B cell (primary cell): ENCODE measurements around the gene MED16. TPM values are rescaled to one million over a fixed set of nuclear protein-coding genes. Genes with fewer than 3 reads are reported as not detected.

ENCODE experiments used
- ATAC-seq: fragments of 200-7000 bp; cut with Tn5 transposase; one replicate; pipeline ENCODE4 v1.10.0; 2021; ENCODE audit warnings: low read depth, mild to moderate bottlenecking, moderate number of reproducible peaks, moderate library complexity
- CTCF ChIA-PET: fragments of 350-600 bp; sonication (Branson Sonifier 250); formaldehyde crosslinking; loops from one replicate; lab custom pipeline; 2021; ENCODE audit warnings: antibody characterized with exemption, inconsistent platforms; lab: Charles Lee
- POLR2A ChIA-PET: fragments of 350-600 bp; sonication (Branson Sonifier 250); formaldehyde crosslinking; loops from one replicate; lab custom pipeline; 2021; ENCODE audit warnings: antibody characterized with exemption; lab: Charles Lee
- DNase-seq: peaks from one replicate; pipeline ENCODE4 v3.0.0; 2013
- H2AFZ ChIP-seq: 2 replicates; pipeline ENCODE4 v1.6.1; 2012; ENCODE audit warnings: mild to moderate bottlenecking, low read depth, low read length; ENCODE audit not compliant: insufficient read depth, poor library complexity, severe bottlenecking
- H3K27ac ChIP-seq, 2 donors: 1 replicate in 1 of 2; 2 replicates in 1 of 2; pipeline ENCODE4 v1.5.1; 2012 to 2013; ENCODE audit warnings: low read length in 2 of 2, mild to moderate bottlenecking in 2 of 2, moderate library complexity in 1 of 2
- H3K27me3 ChIP-seq, 4 experiments: fragments of 200-600 bp in 1 of 4; sonication (generic) in 1 of 4; replicated peaks in 1 of 4; 1 replicate in 2 of 4; 2 replicates in 2 of 4; pipeline versions ENCODE4 v1.6.1 to v1.7.0; 2013 to 2016; ENCODE audit warnings: low read length in 3 of 4, mild to moderate bottlenecking in 2 of 4, mixed read lengths in 1 of 4, moderate library complexity in 1 of 4; ENCODE audit not compliant: insufficient read depth in 4 of 4, control insufficient read depth in 3 of 4; ENCODE audit errors: control extremely low read depth in 1 of 4
- H3K36me3 ChIP-seq, 2 experiments: replicated peaks in 1 of 2; 1 replicate in 1 of 2; 2 replicates in 1 of 2; pipeline versions ENCODE4 v1.6.1 to v1.7.1; 2013; ENCODE audit warnings: low read length in 1 of 2; ENCODE audit not compliant: insufficient read depth in 2 of 2, control insufficient read depth in 1 of 2; ENCODE audit errors: control extremely low read depth in 1 of 2, extremely low read depth in 1 of 2
- H3K4me1 ChIP-seq, 2 donors: fragments of 200-600 bp in 1 of 2; sonication (generic) in 1 of 2; 1 replicate in 1 of 2; 2 replicates in 1 of 2; pipeline versions ENCODE4 v1.5.1 to v1.6.1; 2013 to 2017; ENCODE audit warnings: low read length in 2 of 2; ENCODE audit not compliant: control insufficient read depth in 2 of 2, insufficient read depth in 2 of 2
- H3K4me2 ChIP-seq: replicated peaks from 2 replicates; pipeline ENCODE3; 2012; ENCODE audit warnings: mild to moderate bottlenecking, low read depth, low read length; ENCODE audit not compliant: poor library complexity, severe bottlenecking
- H3K4me3 ChIP-seq, 5 experiments: fragments of 200-600 bp in 1 of 5; sonication (generic) in 1 of 5; 1 replicate in 3 of 5; 2 replicates in 2 of 5; pipeline versions ENCODE4 v1.5.1 to v1.7.0; 2011 to 2016; ENCODE audit warnings: low read length in 4 of 5, mild to moderate bottlenecking in 4 of 5, low read depth in 2 of 5, control low read depth in 1 of 5, moderate library complexity in 1 of 5; ENCODE audit not compliant: insufficient read depth in 1 of 5; ENCODE audit errors: control extremely low read depth in 1 of 5, extremely low read depth in 1 of 5
- H3K79me2 ChIP-seq: fragments of 200-600 bp; sonication (generic); one replicate; pipeline ENCODE4 v1.6.0; 2016; ENCODE audit warnings: low read length; ENCODE audit not compliant: control insufficient read depth, insufficient read depth
- H3K9ac ChIP-seq: fragments of 200-600 bp; sonication (generic); 2 replicates; pipeline ENCODE4 v1.6.1; 2017; ENCODE audit warnings: mild to moderate bottlenecking, low read length, moderate library complexity
- H3K9me3 ChIP-seq, 3 donors: one replicate each; pipeline versions ENCODE4 v1.6.1 to v1.7.1; 2013; ENCODE audit warnings: low read length in 2 of 3; ENCODE audit not compliant: control insufficient read depth in 2 of 3, insufficient read depth in 1 of 3; ENCODE audit errors: control extremely low read depth in 1 of 3
- H4K20me1 ChIP-seq: 2 replicates; pipeline ENCODE4 v1.6.0; 2012; ENCODE audit warnings: mild to moderate bottlenecking, low read length; ENCODE audit not compliant: insufficient read depth, control insufficient read depth, poor library complexity, severe bottlenecking
- H3K27ac Mint-ChIP-seq: one replicate; pipeline ENCODE4 v1.8.0; 2021; ENCODE audit warnings: mixed read lengths
- H3K27me3 Mint-ChIP-seq: one replicate; pipeline ENCODE4 v1.8.0; 2021; ENCODE audit warnings: mixed read lengths
- H3K4me1 Mint-ChIP-seq: one replicate; pipeline ENCODE4 v1.8.0; 2021; ENCODE audit warnings: mixed read lengths
- H3K4me3 Mint-ChIP-seq: one replicate; pipeline ENCODE4 v1.8.0; 2021; ENCODE audit warnings: mixed read lengths
- H3K9me3 Mint-ChIP-seq: one replicate; pipeline ENCODE4 v1.8.0; 2022; ENCODE audit warnings: mixed read lengths; ENCODE audit not compliant: insufficient read depth
- EZH2 ChIP-seq: IDR thresholded peaks from 2 replicates; pipeline ENCODE4 v1.6.1; 2012; ENCODE audit warnings: borderline replicate concordance, low read depth, mild to moderate bottlenecking, moderate library complexity, low read length; ENCODE audit not compliant: insufficient read depth, poor library complexity, severe bottlenecking
- WGBS: methylation state at CpG from one replicate; pipeline ENCODE4 v1.1.5; 2013; ENCODE audit warnings: missing lambda C conversion rate; ENCODE audit not compliant: insufficient coverage; 5-methylcytosine and 5-hydroxymethylcytosine counted together
- intact Hi-C: fragments of 100-400 bp; cut with micrococcal nuclease; formaldehyde crosslinking; loops from one replicate; pipeline ENCODE4 v1.10.0; 2022
- polyA plus RNA-seq: library from polyadenylated mRNA; depleted of rRNA; stranded (reverse); fragments of >200 nt; gene quantifications from 2 replicates; pipeline ENCODE4 v1.2.3, GENCODE V29; 2012
- total RNA-seq, 2 donors: library from RNA; stranded (reverse); fragments of 120-200 nt in 1 of 2; gene quantifications; 1 replicate in 1 of 2; 2 replicates in 1 of 2; pipeline versions ENCODE4 v1.2.3 to v1.2.4, GENCODE V29; 2013 to 2022
- TF ChIP-seq, protein P1 (sequence below): fragments of 200-600 bp; IDR thresholded peaks from one replicate; pipeline ENCODE4 v1.8.0; 2022; ENCODE audit warnings: antibody characterized with exemption, mild to moderate bottlenecking

Gene MED16
- total and polyA plus RNA-seq, 2 donors (not counting 1 experiment from before 2014, with no cell fraction given), result 85.0 to 85.3 TPM

GRCh38 chr19:823565-824121, 69.3 kb downstream of the MED16 start:
- POLR2A ChIA-PET, result no interaction called here
- H3K4me2 ChIP-seq, result no peak overlapping the region
- peaks cover 0 to 2% (median 0%) of the 10 kb centered on the region in 3 donors for H3K9me3 ChIP-seq
- CTCF ChIA-PET, result no interaction called here
- H2AFZ ChIP-seq, result no peak overlapping the region
- 69% methylated on average over 10 of the region's 12 CpGs for WGBS
- Mint-ChIP-seq H3K9me3 (no peaks in the 10 kb centered on the region), H3K27me3 (peaks cover 7% of the 10 kb centered on the region), H3K4me3 (no peak overlapping the region), H3K4me1 (peaks cover 2% of the 10 kb centered on the region), H3K27ac (no peak overlapping the region)
- DNase-seq (peak; percentile 15), ATAC-seq (no peak)
- no peaks in the 10 kb centered on the region for H3K36me3 ChIP-seq
- no peak overlapping the region for H3K4me3 ChIP-seq
- no peak overlapping the region for H3K9ac ChIP-seq
- peaks cover 0 to 33% (median 8%) of the 10 kb centered on the region in 4 experiments for H3K27me3 ChIP-seq
- peaks cover 0 to 4% of the 10 kb centered on the region in 2 donors for H3K4me1 ChIP-seq
- H3K79me2 ChIP-seq, result no peaks in the 10 kb centered on the region
- H4K20me1 ChIP-seq, result no peaks in the 10 kb centered on the region
- intact Hi-C loops, result no loop called here
- TF ChIP-seq, protein P1, sequence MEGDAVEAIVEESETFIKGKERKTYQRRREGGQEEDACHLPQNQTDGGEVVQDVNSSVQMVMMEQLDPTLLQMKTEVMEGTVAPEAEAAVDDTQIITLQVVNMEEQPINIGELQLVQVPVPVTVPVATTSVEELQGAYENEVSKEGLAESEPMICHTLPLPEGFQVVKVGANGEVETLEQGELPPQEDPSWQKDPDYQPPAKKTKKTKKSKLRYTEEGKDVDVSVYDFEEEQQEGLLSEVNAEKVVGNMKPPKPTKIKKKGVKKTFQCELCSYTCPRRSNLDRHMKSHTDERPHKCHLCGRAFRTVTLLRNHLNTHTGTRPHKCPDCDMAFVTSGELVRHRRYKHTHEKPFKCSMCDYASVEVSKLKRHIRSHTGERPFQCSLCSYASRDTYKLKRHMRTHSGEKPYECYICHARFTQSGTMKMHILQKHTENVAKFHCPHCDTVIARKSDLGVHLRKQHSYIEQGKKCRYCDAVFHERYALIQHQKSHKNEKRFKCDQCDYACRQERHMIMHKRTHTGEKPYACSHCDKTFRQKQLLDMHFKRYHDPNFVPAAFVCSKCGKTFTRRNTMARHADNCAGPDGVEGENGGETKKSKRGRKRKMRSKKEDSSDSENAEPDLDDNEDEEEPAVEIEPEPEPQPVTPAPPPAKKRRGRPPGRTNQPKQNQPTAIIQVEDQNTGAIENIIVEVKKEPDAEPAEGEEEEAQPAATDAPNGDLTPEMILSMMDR, result no peak
- TF ChIP-seq EZH2, result no peak
- H3K27ac ChIP-seq, result no peak overlapping the region

DNA sequence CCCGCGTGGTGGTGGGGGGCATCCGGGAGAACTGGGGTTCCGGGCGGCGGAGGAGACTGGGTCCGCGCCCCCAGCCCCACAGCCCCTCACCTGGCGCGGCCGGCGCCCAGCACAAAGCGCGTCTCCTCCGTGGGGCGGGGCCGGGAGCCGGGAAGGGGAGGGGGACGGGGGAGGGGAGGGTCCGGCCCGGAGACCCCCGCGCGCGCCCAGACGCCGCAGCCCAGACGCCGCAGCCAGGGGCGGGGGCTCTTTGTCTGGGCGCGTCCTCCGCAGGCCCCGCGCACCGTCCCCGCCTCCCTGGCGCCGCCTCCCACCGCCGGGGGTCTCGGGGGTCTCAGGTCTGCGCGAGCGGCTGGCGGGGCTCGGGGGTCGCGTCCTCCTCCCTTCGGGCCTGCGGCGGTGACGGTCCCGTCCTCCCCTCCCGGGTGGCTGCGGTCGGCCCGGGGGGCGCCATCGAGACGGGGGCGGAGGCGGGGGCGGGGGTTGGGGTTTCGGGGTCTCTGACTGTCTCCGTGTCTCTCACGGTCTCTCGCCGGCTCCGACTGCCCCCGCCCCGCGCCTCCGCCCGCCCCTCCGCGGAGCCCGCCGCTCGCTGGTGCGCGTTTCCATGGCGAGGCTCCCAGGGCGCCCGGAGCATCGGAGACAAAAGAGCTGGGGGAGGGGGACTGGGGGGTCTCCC, 71.0 kb downstream of the MED16 start, which contains the start of gene PLPPR3:
Gene PLPPR3 (minus strand): TSS at position 131 of the 679 bp plus-strand sequence. CDS start 396 bp downstream, outside the sequence.
- DNase-seq, result no peak
- H3K27ac Mint-ChIP-seq, result no peak within 1 kb of the TSS
- intact Hi-C loops, result no loop called here
- no peak within 1 kb of the TSS for H3K9ac ChIP-seq
- ChIA-PET POLR2A (interaction anchor here (0.8 kb wide), 1 partner anchor 97 kb away, joined by 3 read pairs; no protein-coding TSS in a partner anchor), CTCF (no interaction called here)
- TF ChIP-seq, protein P1, result no peak
- TF ChIP-seq EZH2, result no peak
- peaks cover 0 to 22% (median 8%) of the 10 kb centered on the region in 4 experiments for H3K27me3 ChIP-seq
- no peaks in the 10 kb centered on the region for H4K20me1 ChIP-seq
- no peak within 1 kb of the TSS for H3K4me3 ChIP-seq
- peaks cover 7% of the 10 kb centered on the region for H3K27me3 Mint-ChIP-seq
- H3K9me3 Mint-ChIP-seq, result no peaks in the 10 kb centered on the region
- no peak within 1 kb of the TSS for H3K27ac ChIP-seq
- H3K4me3 Mint-ChIP-seq, result no peak within 1 kb of the TSS
- H3K36me3 ChIP-seq, result no peaks in the 10 kb centered on the region
- WGBS, result 3% methylated on average over 48 of the region's 86 CpGs
- peaks cover 0 to 2% (median 0%) of the 10 kb centered on the region in 3 donors for H3K9me3 ChIP-seq
- ATAC-seq, result no peak
- no peaks in the 10 kb centered on the region for H3K79me2 ChIP-seq
- no peak within 1 kb of the TSS for H2AFZ ChIP-seq
- H3K4me1 Mint-ChIP-seq, result peaks cover 2% of the 10 kb centered on the region
- H3K4me1 ChIP-seq, result peaks cover 0 to 4% of the 10 kb centered on the region in 2 donors
- peak within 1 kb of the TSS; percentile 44 for H3K4me2 ChIP-seq
